IPS-20b (cell line): ENCODE measurements around the gene PGF.

Experiments
- H3K27ac ChIP-seq: one replicate; pipeline ENCODE4 v1.5.1; 2013; ENCODE audit warnings: low read length
- H3K27me3 ChIP-seq: 2 replicates; pipeline ENCODE4 v1.6.1; 2013; ENCODE audit warnings: mild to moderate bottlenecking, low read length, inconsistent platforms; ENCODE audit not compliant: insufficient read depth
- H3K36me3 ChIP-seq: 2 replicates; pipeline ENCODE4 v1.6.1; 2013; ENCODE audit warnings: low read depth, mild to moderate bottlenecking, inconsistent platforms, low read length, moderate library complexity; ENCODE audit not compliant: insufficient read depth
- H3K4me1 ChIP-seq: 2 replicates; pipeline ENCODE4 v1.6.1; 2013; ENCODE audit warnings: mild to moderate bottlenecking, control low read depth, inconsistent platforms, low read length, moderate library complexity; ENCODE audit not compliant: insufficient read depth
- H3K4me3 ChIP-seq: 2 replicates; pipeline ENCODE4 v1.5.1; 2013; ENCODE audit warnings: mild to moderate bottlenecking, low read length, inconsistent platforms
- H3K9ac ChIP-seq: 2 replicates; pipeline ENCODE4 v1.6.1; 2013; ENCODE audit warnings: low read depth, mild to moderate bottlenecking, inconsistent platforms, low read length, moderate library complexity
- H3K9me3 ChIP-seq: 2 replicates; pipeline ENCODE4 v1.6.1; 2013; ENCODE audit warnings: mild to moderate bottlenecking, low read depth, low read length, inconsistent platforms; ENCODE audit not compliant: insufficient read depth

Gene PGF

GRCh38 chr14:74920281-74920680 is 35.1 kb downstream of the PGF start:
- Histone ChIP-seq H3K36me3 (no peaks in the 10 kb centered on the region), H3K4me3 (no peak overlapping the region), H3K9me3 (no peaks in the 10 kb centered on the region), H3K9ac (no peak overlapping the region), H3K27ac (no peak overlapping the region), H3K4me1 (no peaks in the 10 kb centered on the region), H3K27me3 (peaks cover 8% of the 10 kb centered on the region; the same call in 1 of the 2 replicates)

- H3K4me1 ChIP-seq = no peaks in the 10 kb centered on the region
- no peak overlapping the region for H3K9ac ChIP-seq
- H3K27me3 ChIP-seq = peaks cover 8% of the 10 kb centered on the region; the same call in 1 of the 2 replicates
- H3K36me3 ChIP-seq = no peaks in the 10 kb centered on the region
- H3K9me3 ChIP-seq = no peaks in the 10 kb centered on the region
- H3K27ac ChIP-seq = no peak overlapping the region
- H3K4me3 ChIP-seq = no peak overlapping the region
Measured at GRCh38 chr14:74919421-74920165, 35.8 kb downstream of the PGF start.

- Histone ChIP-seq H3K27me3 (peaks cover 8% of the 10 kb centered on the region; the same call in 1 of the 2 replicates), H3K36me3 (no peaks in the 10 kb centered on the region), H3K9ac (no peak overlapping the region), H3K27ac (no peak overlapping the region), H3K4me1 (no peaks in the 10 kb centered on the region), H3K9me3 (no peaks in the 10 kb centered on the region), H3K4me3 (no peak overlapping the region)
Measured at GRCh38 chr14:74918380-74918779, 37.0 kb downstream of the PGF start.

GRCh38 chr14:74917646-74918081 is 37.7 kb downstream of the PGF start:
- Histone ChIP-seq H3K9ac (no peak overlapping the region), H3K4me3 (no peak overlapping the region), H3K36me3 (no peaks in the 10 kb centered on the region), H3K4me1 (no peaks in the 10 kb centered on the region), H3K27me3 (peaks cover 7% of the 10 kb centered on the region; the same call in 1 of the 2 replicates), H3K27ac (no peak overlapping the region), H3K9me3 (no peaks in the 10 kb centered on the region)

- Histone ChIP-seq H3K4me1 (no peaks in the 10 kb centered on the region), H3K36me3 (no peaks in the 10 kb centered on the region), H3K27ac (no peak overlapping the region), H3K4me3 (no peak overlapping the region), H3K9ac (no peak overlapping the region), H3K27me3 (peaks cover 2% of the 10 kb centered on the region; the same call in 1 of the 2 replicates), H3K9me3 (no peaks in the 10 kb centered on the region)
Measured at GRCh38 chr14:74917178-74917543, 38.2 kb downstream of the PGF start.

GRCh38 chr14:74915826-74916225 is 39.6 kb downstream of the PGF start:
- no peaks in the 10 kb centered on the region for H3K4me1 ChIP-seq
- H3K9me3 ChIP-seq = no peaks in the 10 kb centered on the region
- H3K9ac ChIP-seq = no peak overlapping the region
- no peak overlapping the region for H3K4me3 ChIP-seq
- H3K27me3 ChIP-seq = no peaks in the 10 kb centered on the region
- H3K36me3 ChIP-seq = no peaks in the 10 kb centered on the region
- H3K27ac ChIP-seq = no peak overlapping the region

- no peaks in the 10 kb centered on the region for H3K9me3 ChIP-seq
- no peaks in the 10 kb centered on the region for H3K36me3 ChIP-seq
- H3K27ac ChIP-seq = no peak overlapping the region
- H3K4me1 ChIP-seq = no peaks in the 10 kb centered on the region
- H3K9ac ChIP-seq = no peak overlapping the region
- no peaks in the 10 kb centered on the region for H3K27me3 ChIP-seq
- H3K4me3 ChIP-seq = no peak overlapping the region
Measured at GRCh38 chr14:74915426-74915825, 40.0 kb downstream of the PGF start.

GRCh38 chr14:74913986-74914573 is 41.3 kb downstream of the PGF start:
- H3K27ac ChIP-seq = no peak overlapping the region
- H3K4me1 ChIP-seq = no peaks in the 10 kb centered on the region
- H3K4me3 ChIP-seq = no peak overlapping the region

GRCh38 chr14:74913393-74913910 is 41.9 kb downstream of the PGF start:
- Histone ChIP-seq H3K27ac (no peak overlapping the region), H3K27me3 (no peaks in the 10 kb centered on the region), H3K4me3 (no peak overlapping the region), H3K9ac (no peak overlapping the region), H3K9me3 (no peaks in the 10 kb centered on the region), H3K36me3 (no peaks in the 10 kb centered on the region), H3K4me1 (no peaks in the 10 kb centered on the region)

More at GRCh38 chr14:74913986-74914573, 41.3 kb downstream of the PGF start:
- Histone ChIP-seq H3K36me3 (no peaks in the 10 kb centered on the region), H3K27me3 (no peaks in the 10 kb centered on the region), H3K9ac (no peak overlapping the region), H3K9me3 (no peaks in the 10 kb centered on the region)

GRCh38 chr14:74912801-74913200 is 42.6 kb downstream of the PGF start:
- Histone ChIP-seq H3K9me3 (no peaks in the 10 kb centered on the region), H3K4me1 (no peaks in the 10 kb centered on the region), H3K27ac (no peak overlapping the region), H3K27me3 (no peaks in the 10 kb centered on the region), H3K9ac (no peak overlapping the region), H3K36me3 (no peaks in the 10 kb centered on the region), H3K4me3 (no peak overlapping the region)

- Histone ChIP-seq H3K27ac (no peak overlapping the region), H3K9me3 (no peaks in the 10 kb centered on the region), H3K36me3 (no peaks in the 10 kb centered on the region), H3K4me1 (no peaks in the 10 kb centered on the region), H3K27me3 (no peaks in the 10 kb centered on the region), H3K4me3 (no peak overlapping the region), H3K9ac (no peak overlapping the region)
Measured at GRCh38 chr14:74912111-74912510, 43.3 kb downstream of the PGF start.

GRCh38 chr14:74911704-74912103 is 43.7 kb downstream of the PGF start:
- Histone ChIP-seq H3K9me3 (no peaks in the 10 kb centered on the region), H3K27me3 (no peaks in the 10 kb centered on the region), H3K27ac (no peak overlapping the region), H3K4me3 (no peak overlapping the region), H3K9ac (no peak overlapping the region), H3K4me1 (no peaks in the 10 kb centered on the region), H3K36me3 (peaks cover under 1% of the 10 kb centered on the region; the same call in 1 of the 2 replicates)
